Measurements from ENCODE around the gene REXO4. TPM values are rescaled to one million over a fixed set of nuclear protein-coding genes. Genes with fewer than 3 reads are reported as not detected.

Gene REXO4
- total RNA-seq, 1 donor from 2014 or later: 26.1 TPM

Other genes with a start within 250 kb of the REXO4 start
- not detected in 3 replicates for gene OBP2B, start 208.8 kb downstream of the REXO4 start, total RNA-seq
- 2.0 to 3.2 TPM (median 2.3 TPM) in 3 replicates for gene ABO, start 142.8 kb downstream of the REXO4 start, total RNA-seq
- 22.8 to 25.6 TPM (median 24.9 TPM) in 3 replicates for gene SURF6, start 81.8 kb downstream of the REXO4 start, total RNA-seq
- gene MED22, start 69.9 kb downstream of the REXO4 start, total RNA-seq: 35.1 to 39.4 TPM (median 36.0 TPM) in 3 replicates
- 2,220 to 2,356 TPM (median 2,311 TPM) in 3 replicates for gene RPL7A, start 69.8 kb downstream of the REXO4 start, total RNA-seq
- gene SURF1, start 61.5 kb downstream of the REXO4 start, total RNA-seq: 29.4 to 31.4 TPM (median 30.0 TPM) in 3 replicates
- gene SURF2, start 61.5 kb downstream of the REXO4 start, total RNA-seq: 10.3 to 12.7 TPM (median 12.1 TPM) in 3 replicates
- 147 to 152 TPM (median 149 TPM) in 3 replicates for gene SURF4, start 42.0 kb downstream of the REXO4 start, total RNA-seq
- gene STKLD1, start 41.6 kb downstream of the REXO4 start, total RNA-seq: 6.6 to 7.5 TPM (median 6.7 TPM) in 3 replicates
- 20.7 to 21.6 TPM (median 21.3 TPM) in 3 replicates for gene ADAMTS13, start 4.4 kb upstream of the REXO4 start, total RNA-seq
- gene CACFD1, start 42.0 kb upstream of the REXO4 start, total RNA-seq: 35.4 to 44.5 TPM (median 40.2 TPM) in 3 replicates
- gene SLC2A6, start 61.1 kb upstream of the REXO4 start, total RNA-seq: 8.2 to 9.0 TPM (median 8.2 TPM) in 3 replicates
- gene MYMK, start 106.9 kb upstream of the REXO4 start, total RNA-seq: not detected in 3 replicates
- gene ADAMTSL2, start 116.7 kb upstream of the REXO4 start, total RNA-seq: 6.2 to 7.0 TPM (median 6.5 TPM) in 3 replicates
- 0.22 to 0.72 TPM (median 0.72 TPM) in 3 replicates for gene FAM163B, start 191.4 kb upstream of the REXO4 start, total RNA-seq
- not detected in 3 replicates for gene DBH, start 218.4 kb upstream of the REXO4 start, total RNA-seq

Data from mesothelial cell of epicardium (in vitro differentiated cells).